H1 (cell line): Measurements from ENCODE around the gene OR7D2. TPM values are rescaled to one million over a fixed set of nuclear protein-coding genes. Genes with fewer than 3 reads are reported as not detected.

ENCODE experiments used
- ASH2L ChIP-seq: fragments of 200-600, 300-600 bp; sonication (generic); IDR thresholded peaks from one replicate; pipeline ENCODE4 v1.7.1; 2017; ENCODE audit warnings: low read length
- EGR1 ChIP-seq: IDR thresholded peaks from 2 replicates; pipeline ENCODE4 v1.6.1; 2011; ENCODE audit warnings: low read depth, low read length, borderline replicate concordance
- GABPA ChIP-seq: IDR thresholded peaks from 2 replicates; pipeline ENCODE4 v1.6.1; 2011; ENCODE audit warnings: mild to moderate bottlenecking, low read length, moderate library complexity, borderline replicate concordance; ENCODE audit not compliant: insufficient read depth
- NRF1 ChIP-seq: IDR thresholded peaks from 2 replicates; pipeline ENCODE4 v1.6.1; 2011; ENCODE audit warnings: mild to moderate bottlenecking, low read depth, low read length, improper control_type of control experiment
- POU5F1 ChIP-seq: IDR thresholded peaks from 2 replicates; pipeline ENCODE4 v1.6.1; 2011; ENCODE audit warnings: low read depth, mild to moderate bottlenecking, low read length, moderate library complexity
- SP4 ChIP-seq: IDR thresholded peaks from 2 replicates; pipeline ENCODE4 v1.6.1; 2012; ENCODE audit warnings: low read length, inconsistent platforms
- polyA plus RNA-seq, 7 experiments: library from polyadenylated mRNA; depleted of rRNA in 3 of 7; stranded (reverse) in 5 of 7; unstranded in 2 of 7; fragments of >200 nt in 5 of 7; fragments of 200-250 nt in 2 of 7; gene quantifications; 1 replicate in 5 of 7; 2 replicates in 1 of 7; 4 replicates in 1 of 7; pipeline versions ENCODE4 v1.2.1 to v1.2.3, GENCODE V29; 2011 to 2013; ENCODE audit warnings: missing spikeins in 2 of 7, mixed read lengths in 2 of 7
- total RNA-seq: library from RNA; stranded (reverse); fragmentation: NEBNext Ultra II Directional; extraction: Animal tissue kit (Norgen Biotek cat#: 25700); gene quantifications from 2 replicates; pipeline ENCODE4 v1.2.1, GENCODE V29; 2021

The OR7D2 gene
- total and polyA plus RNA-seq, 2 of the 8 experiments (the other 6 are each of a cell fraction or from before 2014, with no cell fraction given) = 0.02 TPM; not detected in 1

DNA sequence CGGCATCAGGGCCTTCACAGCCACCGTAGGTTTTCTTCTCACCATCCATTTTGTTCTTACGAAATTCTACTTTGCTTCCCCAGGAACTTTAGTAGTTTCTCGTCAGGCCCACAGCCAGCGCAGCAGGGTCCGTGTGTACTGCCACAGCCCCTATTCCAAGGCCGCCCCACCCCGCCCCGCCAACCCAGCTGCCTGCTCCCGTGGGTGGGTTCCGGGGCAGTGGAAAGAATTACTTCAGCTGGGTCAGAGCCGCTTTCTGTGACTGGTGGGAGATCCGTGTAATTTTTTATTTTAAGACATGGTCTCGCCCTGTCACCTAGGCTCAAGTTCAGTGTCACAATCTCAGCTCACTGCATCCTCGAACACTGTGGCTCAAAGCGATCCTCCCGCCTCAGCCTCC, 4.2 kb downstream of the OR7D2 start (continued):
- TF ChIP-seq ASH2L (no peak), GABPA (no peak), EGR1 (no peak), POU5F1 (no peak), NRF1 (no peak), SP4 (no peak)
